Stomach smooth muscle (tissue), 2 donors: ENCODE data around the gene ACTN4.
A peak's percentile ranks its signal among the peaks of the same experiment; 100 is the strongest.
"Not testable (repeated sequence)": the region's sequence is repeated elsewhere in the genome, so short reads cannot be mapped to it uniquely, and the experiment has no call there.

ENCODE experiments used
- H3K27ac ChIP-seq: one replicate; pipeline ENCODE4 v1.7.0; 2013; ENCODE audit warnings: mild to moderate bottlenecking, low read length, inconsistent platforms
- H3K27me3 ChIP-seq, 2 donors: one replicate each; pipeline ENCODE4 v1.7.0; 2013; ENCODE audit warnings: low read length in 2 of 2; ENCODE audit not compliant: insufficient read depth in 2 of 2, control insufficient read depth in 1 of 2
- H3K36me3 ChIP-seq, 2 donors: one replicate each; pipeline ENCODE4 v1.7.0; 2013; ENCODE audit warnings: low read length in 2 of 2; ENCODE audit not compliant: control insufficient read depth in 2 of 2, insufficient read depth in 2 of 2
- H3K4me1 ChIP-seq: one replicate; pipeline ENCODE4 v1.7.0; 2013; ENCODE audit warnings: low read length; ENCODE audit not compliant: control insufficient read depth, insufficient read depth
- H3K4me3 ChIP-seq, 2 donors: one replicate each; pipeline ENCODE4 v1.7.0; 2013; ENCODE audit warnings: low read length in 2 of 2
- H3K9ac ChIP-seq, 2 donors: one replicate each; pipeline ENCODE4 v1.7.0; 2013; ENCODE audit warnings: low read length in 2 of 2, mild to moderate bottlenecking in 1 of 2
- H3K9me3 ChIP-seq, 2 donors: one replicate each; pipeline ENCODE4 v1.7.0; 2013; ENCODE audit warnings: low read length in 2 of 2; ENCODE audit not compliant: control insufficient read depth in 2 of 2
- donor health status: healthy.
- donor health status: Pancreatic carcinoma.

The ACTN4 gene

GRCh38 chr19:38761884-38762389, 114.5 kb downstream of the ACTN4 start:
- H3K4me1 ChIP-seq, H3K9me3 ChIP-seq, H3K9ac ChIP-seq, H3K27me3 ChIP-seq, H3K36me3 ChIP-seq, H3K27ac ChIP-seq, H3K4me3 ChIP-seq: not testable (repeated sequence)

GRCh38 chr19:38763795-38764220, 116.4 kb downstream of the ACTN4 start:
- Histone ChIP-seq H3K27me3 (peaks cover 0 to 3% of the 10 kb centered on the region in 2 donors), H3K9me3 (no peaks in the 10 kb centered on the region), H3K36me3 (no peaks in the 10 kb centered on the region), H3K4me3 (no peak overlapping the region), H3K27ac (no peak overlapping the region), H3K4me1 (no peaks in the 10 kb centered on the region), H3K9ac (no peak overlapping the region)

- Histone ChIP-seq H3K27ac (no peak overlapping the region), H3K4me1 (peaks cover 4% of the 10 kb centered on the region), H3K27me3 (peaks cover 0 to 5% of the 10 kb centered on the region in 2 donors), H3K4me3 (no peak overlapping the region), H3K9ac (no peak overlapping the region), H3K36me3 (no peaks in the 10 kb centered on the region), H3K9me3 (no peaks in the 10 kb centered on the region)
These were observed 117.8 kb downstream of the ACTN4 start for GRCh38 chr19:38765214-38765613.

- H3K9me3 ChIP-seq, result no peaks in the 10 kb centered on the region
- no peak overlapping the region for H3K4me3 ChIP-seq
- no peaks in the 10 kb centered on the region for H3K36me3 ChIP-seq
- H3K4me1 ChIP-seq, result peaks cover 4% of the 10 kb centered on the region
- H3K27me3 ChIP-seq, result peaks cover 0 to 5% of the 10 kb centered on the region in 2 donors
- no peak overlapping the region for H3K9ac ChIP-seq
- no peak overlapping the region for H3K27ac ChIP-seq
These were observed 119.0 kb downstream of the ACTN4 start for GRCh38 chr19:38766276-38767047.

GRCh38 chr19:38769635-38770211, 122.3 kb downstream of the ACTN4 start:
- Histone ChIP-seq H3K27ac (no peak overlapping the region), H3K9me3 (no peaks in the 10 kb centered on the region), H3K9ac (no peak overlapping the region), H3K4me1 (peaks cover 4% of the 10 kb centered on the region), H3K4me3 (peak overlapping the region; percentile 22 to 57), H3K36me3 (no peaks in the 10 kb centered on the region), H3K27me3 (peaks cover 0 to 5% of the 10 kb centered on the region in 2 donors)

GRCh38 chr19:38770228-38770948, 122.9 kb downstream of the ACTN4 start:
- H3K27ac ChIP-seq, H3K9ac ChIP-seq: not testable (repeated sequence)
- H3K4me3 ChIP-seq, result peak overlapping the region; percentile 22 to 57

GRCh38 chr19:38770949-38771275, 123.5 kb downstream of the ACTN4 start:
- not testable (repeated sequence) for H3K36me3 ChIP-seq, H3K9me3 ChIP-seq, H3K9ac ChIP-seq, H3K4me3 ChIP-seq, H3K4me1 ChIP-seq, H3K27ac ChIP-seq, H3K27me3 ChIP-seq

More at GRCh38 chr19:38770228-38770948, 122.9 kb downstream of the ACTN4 start:
- not testable (repeated sequence) for H3K27me3 ChIP-seq, H3K4me1 ChIP-seq, H3K9me3 ChIP-seq, H3K36me3 ChIP-seq

- not testable (repeated sequence) for H3K4me3 ChIP-seq
These were observed 124.1 kb downstream of the ACTN4 start for GRCh38 chr19:38771569-38771968.

GRCh38 chr19:38773469-38774177, 126.2 kb downstream of the ACTN4 start, which contains the start of gene LGALS7:
Gene LGALS7 (minus strand): TSS chr19:38773517. CDS start chr19:38773492, 25 bp downstream.
- Histone ChIP-seq H3K27me3 (peaks cover 0 to 2% of the 10 kb centered on the region in 2 donors), H3K4me3 (no peak within 1 kb of the TSS), H3K9me3 (no peaks in the 10 kb centered on the region), H3K36me3 (no peaks in the 10 kb centered on the region), H3K27ac (no peak within 1 kb of the TSS), H3K9ac (no peak within 1 kb of the TSS), H3K4me1 (peaks cover 4% of the 10 kb centered on the region)

More at GRCh38 chr19:38771569-38771968, 124.1 kb downstream of the ACTN4 start:
- H3K27ac ChIP-seq, H3K36me3 ChIP-seq, H3K9ac ChIP-seq, H3K4me1 ChIP-seq, H3K9me3 ChIP-seq, H3K27me3 ChIP-seq: not testable (repeated sequence)

- Histone ChIP-seq H3K4me3 (no peak overlapping the region), H3K36me3 (no peaks in the 10 kb centered on the region), H3K27ac (no peak overlapping the region), H3K27me3 (peaks cover 0 to 2% of the 10 kb centered on the region in 2 donors), H3K4me1 (peaks cover 4% of the 10 kb centered on the region), H3K9ac (no peak overlapping the region), H3K9me3 (no peaks in the 10 kb centered on the region)
These were observed 126.9 kb downstream of the ACTN4 start for GRCh38 chr19:38774181-38774950.
